ENCODE measurements around the gene GPX5. TPM values are rescaled to one million over a fixed set of nuclear protein-coding genes. Genes with fewer than 3 reads are reported as not detected.

The GPX5 gene
- total and polyA plus RNA-seq, 10 of the 15 experiments (the other 5 are each of a cell fraction or from before 2014, with no cell fraction given), result not detected

DNA sequence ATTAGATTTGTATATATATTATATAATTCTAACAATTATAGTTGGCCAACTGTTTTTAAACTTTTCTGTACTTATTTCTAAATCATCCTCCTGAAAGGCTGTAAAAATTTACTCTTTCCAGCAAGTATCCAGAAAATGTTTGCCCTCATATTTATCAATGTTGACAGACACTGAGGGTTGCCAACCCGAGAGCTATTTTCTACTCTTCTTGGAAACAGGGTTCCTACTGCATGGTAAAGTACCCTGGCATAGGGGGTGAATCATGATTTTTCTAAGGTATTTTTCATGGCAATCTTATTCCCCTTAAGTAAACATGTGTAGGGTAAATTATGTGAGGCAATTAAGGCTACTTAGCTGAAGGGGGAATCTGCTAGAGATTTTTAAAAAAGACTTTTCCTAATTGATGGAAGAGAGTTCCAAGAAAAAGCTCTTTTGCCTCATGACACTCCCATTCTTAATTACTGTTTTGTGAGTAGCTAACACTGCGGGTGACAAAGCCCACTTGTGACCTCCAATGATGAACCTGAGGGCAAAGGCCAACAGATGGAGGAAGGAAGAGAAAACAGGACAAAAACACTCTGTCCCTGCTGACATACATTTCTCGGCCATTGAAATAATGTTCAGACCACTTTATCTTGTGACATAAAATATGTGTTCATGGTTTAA, 37.9 kb downstream of the GPX5 start (continued):
- no peak for TF ChIP-seq ZBTB40 (IDR thresholded peaks at IDR 0.05; ENCODE audit: borderline replicate concordance)
- TF ChIP-seq, protein P1, sequence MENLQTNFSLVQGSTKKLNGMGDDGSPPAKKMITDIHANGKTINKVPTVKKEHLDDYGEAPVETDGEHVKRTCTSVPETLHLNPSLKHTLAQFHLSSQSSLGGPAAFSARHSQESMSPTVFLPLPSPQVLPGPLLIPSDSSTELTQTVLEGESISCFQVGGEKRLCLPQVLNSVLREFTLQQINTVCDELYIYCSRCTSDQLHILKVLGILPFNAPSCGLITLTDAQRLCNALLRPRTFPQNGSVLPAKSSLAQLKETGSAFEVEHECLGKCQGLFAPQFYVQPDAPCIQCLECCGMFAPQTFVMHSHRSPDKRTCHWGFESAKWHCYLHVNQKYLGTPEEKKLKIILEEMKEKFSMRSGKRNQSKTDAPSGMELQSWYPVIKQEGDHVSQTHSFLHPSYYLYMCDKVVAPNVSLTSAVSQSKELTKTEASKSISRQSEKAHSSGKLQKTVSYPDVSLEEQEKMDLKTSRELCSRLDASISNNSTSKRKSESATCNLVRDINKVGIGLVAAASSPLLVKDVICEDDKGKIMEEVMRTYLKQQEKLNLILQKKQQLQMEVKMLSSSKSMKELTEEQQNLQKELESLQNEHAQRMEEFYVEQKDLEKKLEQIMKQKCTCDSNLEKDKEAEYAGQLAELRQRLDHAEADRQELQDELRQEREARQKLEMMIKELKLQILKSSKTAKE (IDR thresholded peaks at IDR 0.05; ENCODE audit: low read depth, poor library complexity, severe bottlenecking), result no peak

DNA sequence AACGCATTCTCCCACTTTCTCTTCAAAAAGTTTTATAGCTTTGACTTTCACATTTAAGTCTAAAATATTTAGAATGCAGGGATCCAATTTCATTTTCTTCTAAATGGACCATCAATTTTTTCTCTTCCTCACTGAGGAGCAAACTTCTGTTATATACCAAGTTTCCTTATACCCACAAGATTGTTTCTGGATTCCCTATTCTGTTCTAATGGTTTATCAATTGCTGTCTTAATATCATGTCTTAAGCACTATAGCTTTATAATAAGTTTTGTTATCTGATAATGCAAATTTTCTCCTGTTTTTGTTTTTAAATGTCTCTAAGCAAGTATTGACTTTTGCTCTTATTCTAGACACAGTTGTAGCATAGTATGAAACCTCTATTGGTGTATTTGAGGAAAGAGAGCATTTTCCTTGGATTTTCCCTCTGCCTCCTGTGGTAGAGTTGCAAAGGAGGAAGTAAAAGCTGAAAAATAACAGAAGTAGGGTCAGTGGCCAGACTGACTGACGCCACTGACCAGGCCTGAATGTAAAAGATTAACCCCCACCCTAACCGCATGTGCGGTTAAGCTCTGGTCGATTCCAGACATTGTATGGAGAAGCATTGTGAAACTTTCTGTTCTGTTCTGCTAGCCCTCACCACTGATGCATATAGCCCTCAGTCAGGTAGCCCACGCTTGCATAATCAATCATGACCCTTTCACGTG, 40.3 kb downstream of the GPX5 start:
- in situ Hi-C loops (cut with MboI) (no loop called here), intact Hi-C loops (cut with micrococcal nuclease; ENCODE audit: unreplicated experiment) (no loop called here)
- ATAC-seq (no peak), DNase-seq (ENCODE audit: low read depth, low spot score) (no peak), FAIRE-seq (no peak)
- no peak overlapping the region for H2AFZ ChIP-seq (ENCODE audit: control insufficient read depth, low read depth, low read length)
- no peak overlapping the region for H3K27ac ChIP-seq (ENCODE audit: control insufficient read depth, insufficient read depth)
- no peaks in the 10 kb centered on the region for H4K20me1 ChIP-seq (ENCODE audit: control insufficient read depth, insufficient read depth)
- H3K9me3 ChIP-seq (replicated peaks; ENCODE audit: control insufficient read depth, insufficient read depth, low read length), result peaks cover 3% of the 10 kb centered on the region; the same call in 2 of the 3 replicates
- no peaks in the 10 kb centered on the region for H3K27me3 ChIP-seq (replicated peaks in 1 of 2; ENCODE audit: control insufficient read depth in 2 of 2, insufficient read depth in 2 of 2, low read length in 1 of 2)
- BruUV-seq (replicated peaks), result no TSS peak
- no peaks in the 10 kb centered on the region for H3K4me1 ChIP-seq (ENCODE audit: control insufficient read depth, insufficient read depth, low read length)
- ChIA-PET SMC1A (ENCODE audit: uncharacterized antibody, unreplicated experiment) (no interaction called here), POLR2A (no interaction called here), RAD21 (ENCODE audit: unreplicated experiment) (no interaction called here), CTCF (no interaction called here)
- no peak overlapping the region for H3K9ac ChIP-seq (ENCODE audit: control insufficient read depth, insufficient read depth, low read length)
- H3K36me3 ChIP-seq (ENCODE audit: control insufficient read depth in 2 of 2, insufficient read depth in 2 of 2, low read length in 1 of 2), result no peaks in the 10 kb centered on the region
- TF ChIP-seq SMAD1 (IDR thresholded peaks at IDR 0.05; ENCODE audit: low read depth, partially characterized antibody), result no peak
- TF ChIP-seq NR2C1 (IDR thresholded peaks at IDR 0.05), result no peak
- TF ChIP-seq ZNF274 (IDR thresholded peaks at IDR 0.05; ENCODE audit: insufficient read depth, insufficient read length), result no peak
- no peak for TF ChIP-seq NR2F1 (conservative IDR thresholded peaks at IDR 0.05)
- TF ChIP-seq RUNX3 (IDR thresholded peaks at IDR 0.05; ENCODE audit: low read length), result no peak
- no peak for TF ChIP-seq CHD2 (IDR thresholded peaks at IDR 0.05; ENCODE audit: borderline replicate concordance, low read depth, low read length)
- no peak for TF ChIP-seq YBX1 (IDR thresholded peaks at IDR 0.05)
- H3K4me3 ChIP-seq, result no peak overlapping the region
- H3K79me2 ChIP-seq (ENCODE audit: control insufficient read depth, insufficient read depth, low read length), result no peaks in the 10 kb centered on the region
- H3K4me2 ChIP-seq (ENCODE audit: control insufficient read depth, insufficient read depth), result no peak overlapping the region
- 37% methylated on average over 7 of the region's 7 CpGs for WGBS (ENCODE audit: insufficient coverage, insufficient replicate concordance, low lambda C conversion rate, missing lambda C conversion rate)
